HG02759 (cell line): Measurements from ENCODE around the gene AVPI1.
"Not testable (repeated sequence)": the region's sequence is repeated elsewhere in the genome, so short reads cannot be mapped to it uniquely, and the experiment has no call there.

ENCODE experiments used
- ATAC-seq: cut with Tn5 transposase; IDR thresholded peaks from one replicate; pipeline ENCODE4 v1.9.1; 2021; ENCODE audit warnings: mild to moderate bottlenecking, moderate library complexity; ENCODE audit not compliant: unreplicated experiment

Gene AVPI1

DNA sequence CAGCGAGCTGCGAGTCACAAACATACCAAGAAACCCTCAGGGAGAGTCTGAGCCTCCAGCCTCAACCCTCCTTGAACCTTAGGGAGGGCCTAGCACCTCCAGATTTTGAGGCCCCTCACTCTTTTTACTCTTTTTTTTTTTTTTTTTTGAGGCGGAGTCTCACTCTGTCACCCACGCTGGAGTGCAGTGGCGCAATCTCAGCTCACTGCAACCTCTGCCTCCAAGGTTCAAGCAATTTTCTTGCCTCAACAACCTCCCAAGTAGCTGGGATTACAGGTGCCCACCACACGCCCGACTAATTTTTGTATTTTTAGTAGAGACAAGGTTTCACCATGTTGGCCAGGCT, 2.7 kb downstream of the AVPI1 start:
- ATAC-seq = not testable (repeated sequence)

DNA sequence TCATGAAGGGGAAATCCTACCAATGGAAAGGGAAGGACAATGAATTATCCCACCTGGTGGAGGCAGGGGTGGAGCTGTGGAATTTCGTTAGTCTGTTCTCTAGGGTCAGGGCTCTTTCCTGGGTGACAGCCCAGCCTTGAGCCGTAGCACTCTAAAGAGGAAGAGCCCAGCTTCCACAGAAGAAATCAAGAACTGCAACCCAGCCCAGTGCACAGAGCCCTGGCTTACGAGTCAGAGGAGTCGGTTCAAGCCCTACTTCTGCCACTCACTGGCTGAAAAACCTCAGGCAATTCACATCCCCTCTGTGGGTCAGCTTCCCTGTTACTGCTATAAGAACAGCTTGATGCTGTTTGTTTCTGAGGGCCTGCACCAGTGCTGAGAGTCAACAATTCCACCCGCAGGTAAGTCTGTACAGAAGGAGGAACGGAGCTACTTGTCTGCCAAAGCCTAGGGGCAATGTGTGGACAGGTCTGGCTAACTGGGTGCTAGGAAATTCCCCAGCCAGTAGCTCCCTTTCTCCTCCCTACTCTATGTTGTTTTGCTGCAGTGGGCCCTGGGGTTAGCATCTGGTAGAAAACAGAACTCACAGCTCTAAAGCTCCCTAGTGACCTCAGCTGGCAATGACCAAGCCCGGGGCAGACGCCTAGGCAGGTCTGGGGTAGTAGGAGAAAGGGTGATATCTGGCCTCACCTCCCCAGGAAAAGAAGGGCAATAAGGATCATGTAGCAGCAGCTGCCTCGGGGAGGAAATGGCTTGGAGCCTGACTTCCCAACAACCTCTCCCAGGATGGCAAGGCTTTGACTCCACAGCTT, 3.3 kb downstream of the AVPI1 start:
- no peak for ATAC-seq

DNA sequence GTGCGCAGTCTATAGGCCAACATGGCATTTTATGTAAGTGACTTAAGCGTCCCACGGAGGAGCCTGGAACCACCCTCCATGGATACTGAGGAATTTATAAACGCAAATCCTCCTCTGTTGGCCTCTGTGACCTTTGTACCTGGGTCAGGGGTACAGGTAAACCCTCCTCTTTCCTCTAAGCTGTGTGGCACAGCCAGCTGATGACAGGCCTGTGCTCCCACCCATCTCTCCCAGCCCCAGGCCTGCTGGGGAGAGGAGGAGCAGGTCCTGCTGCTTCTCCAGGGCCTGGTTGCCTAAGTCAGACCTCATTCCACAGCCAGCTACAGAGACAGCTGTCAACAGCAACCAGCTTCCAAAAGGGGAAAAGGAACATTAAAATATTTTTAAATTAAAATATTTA, 5.0 kb downstream of the AVPI1 start:
- ATAC-seq = no peak

GRCh38 chr10:97679594-97679993, 7.4 kb downstream of the AVPI1 start:
- no peak for ATAC-seq

- ATAC-seq = peak; percentile 70
Observed at GRCh38 chr10:97676770-97677581, 10.1 kb downstream of the AVPI1 start.

DNA sequence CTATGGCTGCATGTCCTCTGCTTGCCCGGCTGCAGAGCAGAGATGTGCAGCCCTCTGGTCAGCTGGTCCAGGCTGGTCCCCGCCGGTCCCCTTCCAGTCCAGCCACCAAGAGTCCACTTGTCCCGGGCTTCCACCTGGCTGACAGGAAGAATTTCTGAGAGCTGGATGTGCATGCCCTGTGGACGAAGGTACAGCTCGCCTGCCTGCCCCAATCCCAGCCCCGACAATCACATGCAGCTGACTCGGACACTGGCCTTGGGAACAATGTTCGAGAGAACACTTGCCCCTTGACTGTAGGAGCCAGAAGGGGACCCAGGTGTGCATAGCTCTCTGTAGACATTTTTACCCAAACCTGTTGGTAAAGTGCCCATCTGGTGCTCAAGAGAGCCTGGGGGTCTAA, 11.8 kb downstream of the AVPI1 start:
- ATAC-seq = no peak

- ATAC-seq = no peak
Observed at GRCh38 chr10:97673736-97674525, 13.1 kb downstream of the AVPI1 start.

- ATAC-seq = no peak
Observed at GRCh38 chr10:97669571-97669970, 17.5 kb downstream of the AVPI1 start.

DNA sequence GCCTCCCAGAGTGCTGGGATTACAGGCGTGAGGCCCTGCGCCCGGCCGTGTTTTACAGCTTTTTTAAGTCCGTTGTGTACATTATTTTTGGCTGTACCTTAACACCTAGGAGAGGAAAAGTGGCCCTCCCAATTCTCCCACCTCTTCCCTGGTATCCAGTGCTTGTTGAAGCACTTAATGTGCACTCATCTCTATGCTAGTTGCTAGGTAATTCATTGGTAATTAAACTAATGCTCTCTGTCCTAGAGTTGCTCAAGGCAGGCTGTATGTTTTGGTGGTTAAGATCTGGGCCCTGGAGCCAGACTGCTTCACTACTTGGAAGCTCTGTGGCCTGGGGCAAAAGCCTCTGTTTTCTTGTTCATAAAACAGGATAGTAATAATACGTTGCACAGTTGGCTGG, 19.6 kb downstream of the AVPI1 start:
- ATAC-seq = no peak

DNA sequence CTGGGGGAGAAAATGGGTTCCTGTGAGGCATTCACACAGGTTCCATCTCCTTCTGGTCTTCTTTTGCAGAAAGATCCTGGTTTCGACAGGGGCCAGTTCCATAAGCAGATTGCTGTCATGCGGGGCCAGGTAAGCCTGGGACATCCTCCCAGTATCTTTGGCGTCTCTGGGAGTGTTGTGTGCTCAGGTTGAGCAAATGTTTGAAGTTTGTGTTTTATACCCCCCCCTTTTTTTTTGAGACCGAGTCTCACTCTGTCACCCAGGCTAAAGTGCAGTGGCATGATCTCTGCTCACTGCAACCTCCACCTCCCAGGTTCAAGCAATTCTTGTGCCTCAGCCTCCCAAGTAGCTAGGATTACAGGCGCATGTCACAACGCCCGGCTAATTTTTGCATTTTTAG, 20.0 kb downstream of the AVPI1 start:
- ATAC-seq = no peak

DNA sequence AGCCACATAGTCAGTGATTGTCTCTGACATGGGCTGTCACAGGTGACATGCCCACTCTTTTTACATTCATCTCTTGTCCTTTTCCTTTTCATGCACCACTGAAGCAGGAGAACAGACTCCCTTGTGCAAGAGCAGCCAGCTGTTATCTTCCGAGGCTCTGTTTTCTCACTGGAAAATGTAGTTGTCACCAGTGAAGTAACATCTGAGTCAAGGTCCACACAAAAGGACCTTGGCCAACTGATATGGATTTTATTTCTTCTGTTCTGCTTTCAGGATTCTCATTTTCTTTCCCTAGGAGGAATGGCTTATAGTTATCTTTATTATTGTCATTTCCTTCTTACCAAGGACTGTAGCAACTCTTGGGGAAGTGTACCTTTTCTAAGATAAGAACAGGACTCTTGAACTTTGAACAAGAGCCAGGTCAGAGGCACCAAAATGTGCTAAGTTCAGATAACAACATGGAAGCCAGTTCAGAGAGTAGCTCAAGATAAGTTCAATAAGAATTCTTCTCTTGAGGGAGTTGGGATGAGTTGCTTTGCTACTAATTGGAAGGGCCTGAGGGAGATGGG, 22.7 kb downstream of the AVPI1 start:
- ATAC-seq = no peak

GRCh38 chr10:97659589-97659988, 27.5 kb downstream of the AVPI1 start:
- ATAC-seq = no peak

- no peak for ATAC-seq
Observed at GRCh38 chr10:97656777-97657176, 30.3 kb downstream of the AVPI1 start.

GRCh38 chr10:97651773-97652172, 35.3 kb downstream of the AVPI1 start:
- no peak for ATAC-seq

DNA sequence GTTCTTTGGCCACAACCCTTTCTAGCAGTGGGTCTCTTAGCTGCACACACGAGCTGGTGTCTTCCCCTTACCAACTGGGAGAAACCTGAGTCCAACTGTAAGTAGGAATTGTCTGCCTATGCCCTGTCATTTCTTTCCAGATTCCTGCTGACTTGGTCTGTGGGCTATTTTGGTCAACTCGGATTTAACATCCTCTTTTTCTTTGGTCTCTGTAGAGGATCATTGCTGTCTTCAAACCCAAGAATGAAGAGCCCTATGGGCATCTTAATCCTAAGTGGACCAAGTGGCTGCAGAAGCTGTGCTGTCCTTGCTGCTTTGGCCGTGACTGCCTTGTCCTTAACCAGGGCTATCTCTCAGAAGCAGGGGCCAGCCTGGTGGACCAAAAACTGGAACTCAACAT, 36.3 kb downstream of the AVPI1 start:
- no peak for ATAC-seq

- ATAC-seq = not testable (repeated sequence)
Observed at GRCh38 chr10:97649405-97649750, 37.7 kb downstream of the AVPI1 start.

DNA sequence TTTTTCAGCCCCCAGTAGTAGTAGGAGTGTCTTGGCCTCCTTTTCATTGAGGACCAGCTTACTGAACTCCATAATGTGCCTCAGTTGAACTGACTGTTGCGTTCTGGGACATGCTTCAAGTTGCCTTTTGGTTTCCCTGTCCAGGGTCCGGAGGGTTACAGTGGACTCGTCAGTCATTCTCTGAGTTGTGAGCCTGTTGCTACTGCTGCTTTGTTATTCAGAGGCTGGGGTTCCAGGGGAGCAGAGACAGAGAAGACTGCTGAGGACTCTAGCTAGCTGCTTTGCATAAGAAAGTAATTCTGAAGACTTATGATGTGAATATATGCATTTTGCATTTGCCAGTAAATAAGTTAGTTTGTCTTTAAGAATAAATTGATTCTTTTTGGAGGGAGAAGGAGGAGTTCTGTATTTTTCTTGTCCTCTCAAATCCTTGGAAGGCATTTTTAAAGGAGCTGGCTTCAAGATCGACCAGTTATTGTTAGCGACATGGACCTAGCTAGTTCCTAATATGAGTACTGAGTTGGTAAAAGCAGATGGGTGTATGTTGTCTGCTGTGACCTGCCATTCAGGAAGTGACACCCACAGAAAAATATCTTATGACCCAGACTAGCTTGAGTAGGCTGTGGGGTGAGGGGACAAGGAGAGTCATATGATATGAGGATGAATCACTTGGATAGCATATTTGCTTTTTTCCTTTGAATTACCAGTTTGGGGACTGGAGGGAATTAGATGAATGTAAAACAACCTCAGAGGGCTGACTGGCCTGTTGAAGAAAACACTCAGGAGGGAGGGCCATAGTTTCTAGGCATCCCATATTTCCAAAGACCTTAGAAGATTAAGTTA, 38.3 kb downstream of the AVPI1 start:
- peak; percentile 84 for ATAC-seq

- no peak for ATAC-seq
Observed at GRCh38 chr10:97647556-97647955, 39.5 kb downstream of the AVPI1 start.

- ATAC-seq = no peak
Observed at GRCh38 chr10:97644936-97645335, 42.1 kb downstream of the AVPI1 start.

DNA sequence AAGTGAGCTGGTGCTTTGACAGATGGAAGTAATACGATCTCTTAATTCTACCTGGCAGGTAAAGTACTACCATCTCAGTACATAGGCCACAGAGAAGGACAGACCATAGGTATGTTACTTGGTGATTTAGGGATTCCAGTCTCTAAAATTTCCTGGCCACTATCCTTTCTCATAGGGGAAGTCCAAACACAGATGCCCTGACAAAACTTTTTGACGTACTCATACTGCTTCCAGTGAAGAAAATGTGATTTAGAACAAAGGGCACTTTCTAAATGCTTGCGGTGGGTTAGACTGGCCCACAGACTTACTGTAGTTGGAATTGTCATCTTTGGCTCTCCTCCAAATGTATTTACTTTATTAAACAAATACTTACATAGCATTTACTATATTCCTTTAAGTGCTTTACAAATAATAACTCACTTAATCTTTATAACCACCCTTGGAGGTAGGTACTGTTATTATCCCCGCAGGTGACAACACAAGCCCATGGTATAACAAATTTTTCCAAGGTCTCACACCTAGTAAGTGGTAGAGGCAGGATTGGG, 43.5 kb downstream of the AVPI1 start:
- no peak for ATAC-seq
